GM13977 (cell line): ENCODE measurements around the gene FRMD4B.

Source experiments
- DNase-seq: peaks from one replicate; pipeline ENCODE4 v3.0.0; 2012; ENCODE audit warnings: low spot score
- in situ Hi-C: fragments of 300-500 bp; cut with MboI; formaldehyde crosslinking; loops from one replicate; pipeline ENCODE4 v1.12.0; 2022; ENCODE audit warnings: low sequenced_read_pairs, low pct_unique_long_range_greater_than_20kb, mixed read lengths, inconsistent platforms; ENCODE audit not compliant: unreplicated experiment
- TF ChIP-seq, protein P1 (sequence below): IDR thresholded peaks from 2 replicates; pipeline ENCODE4 v1.5.1; 2012; ENCODE audit warnings: mild to moderate bottlenecking, control low read depth; ENCODE audit not compliant: insufficient read depth; ENCODE audit errors: extremely low read depth, missing control alignments

Gene FRMD4B

DNA sequence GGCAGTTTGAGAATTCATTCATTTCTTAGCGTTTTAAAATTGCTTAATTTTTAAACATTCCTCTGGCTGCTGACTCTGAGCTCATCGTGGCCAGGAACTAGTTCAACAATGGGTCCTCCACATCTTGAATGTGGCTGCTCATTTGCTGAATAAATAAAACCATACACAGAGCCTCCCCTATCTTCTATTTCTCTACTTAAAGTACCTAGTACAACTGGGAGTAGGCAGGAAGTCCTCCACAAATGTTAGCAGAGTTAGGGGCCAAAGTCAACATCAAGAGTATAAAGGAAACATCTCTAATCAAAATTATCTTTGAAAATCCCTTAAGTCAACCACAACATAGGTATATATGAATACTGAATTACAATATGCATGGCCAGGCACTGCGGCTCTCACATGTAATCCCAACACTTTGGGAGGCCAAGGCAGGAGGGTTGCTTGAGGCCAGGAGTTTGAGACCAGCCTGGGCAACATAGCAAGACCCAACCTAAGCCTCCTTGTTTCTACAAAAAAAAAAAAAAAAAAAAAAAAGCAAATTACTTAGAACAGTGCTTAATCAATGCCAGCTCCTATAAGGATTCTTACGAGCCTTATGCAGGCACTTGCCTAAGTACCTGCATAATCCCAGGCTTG, 206.0 kb downstream of the FRMD4B start:
- in situ Hi-C loops = no loop called here
- TF ChIP-seq, protein P1, sequence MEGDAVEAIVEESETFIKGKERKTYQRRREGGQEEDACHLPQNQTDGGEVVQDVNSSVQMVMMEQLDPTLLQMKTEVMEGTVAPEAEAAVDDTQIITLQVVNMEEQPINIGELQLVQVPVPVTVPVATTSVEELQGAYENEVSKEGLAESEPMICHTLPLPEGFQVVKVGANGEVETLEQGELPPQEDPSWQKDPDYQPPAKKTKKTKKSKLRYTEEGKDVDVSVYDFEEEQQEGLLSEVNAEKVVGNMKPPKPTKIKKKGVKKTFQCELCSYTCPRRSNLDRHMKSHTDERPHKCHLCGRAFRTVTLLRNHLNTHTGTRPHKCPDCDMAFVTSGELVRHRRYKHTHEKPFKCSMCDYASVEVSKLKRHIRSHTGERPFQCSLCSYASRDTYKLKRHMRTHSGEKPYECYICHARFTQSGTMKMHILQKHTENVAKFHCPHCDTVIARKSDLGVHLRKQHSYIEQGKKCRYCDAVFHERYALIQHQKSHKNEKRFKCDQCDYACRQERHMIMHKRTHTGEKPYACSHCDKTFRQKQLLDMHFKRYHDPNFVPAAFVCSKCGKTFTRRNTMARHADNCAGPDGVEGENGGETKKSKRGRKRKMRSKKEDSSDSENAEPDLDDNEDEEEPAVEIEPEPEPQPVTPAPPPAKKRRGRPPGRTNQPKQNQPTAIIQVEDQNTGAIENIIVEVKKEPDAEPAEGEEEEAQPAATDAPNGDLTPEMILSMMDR = no peak
- no peak for DNase-seq

DNA sequence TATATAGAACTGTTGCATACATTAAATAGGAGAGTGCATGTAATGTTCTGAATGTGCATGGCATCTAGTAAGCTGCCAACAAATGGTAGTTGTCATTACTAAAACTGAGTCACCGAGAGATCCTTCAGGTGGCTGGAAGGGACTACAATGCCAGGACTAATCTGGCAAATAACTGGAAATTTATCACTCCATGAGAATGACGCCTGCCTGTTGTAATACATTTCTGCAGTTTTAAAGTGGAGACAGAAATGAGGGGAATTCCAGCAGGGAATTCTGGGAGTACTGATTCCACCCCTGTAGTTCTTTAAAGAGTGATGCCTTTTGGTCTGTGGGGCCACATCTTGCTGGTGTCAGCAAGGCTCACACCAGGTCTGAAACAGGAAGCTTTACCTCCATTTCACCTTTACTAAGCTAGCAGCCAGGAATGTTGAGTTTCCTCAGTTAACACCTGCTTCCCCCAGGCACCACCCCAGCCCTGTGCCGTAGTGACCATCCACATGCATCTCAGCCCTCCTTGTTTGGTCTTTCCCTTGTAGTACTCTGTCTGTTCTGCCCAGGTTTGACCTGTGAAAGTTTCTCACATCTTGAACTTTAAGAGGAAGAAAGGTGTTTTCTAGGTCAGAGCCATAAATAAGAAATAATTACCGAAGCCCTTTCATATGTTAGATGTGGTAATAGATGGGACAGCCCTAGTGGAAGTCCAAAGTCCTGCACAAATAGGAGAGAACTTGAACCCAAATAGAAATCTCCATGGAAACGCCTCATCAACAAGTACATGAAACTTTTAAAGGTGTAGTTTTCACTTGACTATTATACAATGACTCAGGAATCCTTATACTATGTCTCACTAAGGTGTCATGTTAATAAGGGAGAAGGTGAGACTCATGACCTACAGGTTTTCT, 206.8 kb downstream of the FRMD4B start:
- TF ChIP-seq, protein P1 = no peak
- in situ Hi-C loops = no loop called here
- no peak for DNase-seq

DNA sequence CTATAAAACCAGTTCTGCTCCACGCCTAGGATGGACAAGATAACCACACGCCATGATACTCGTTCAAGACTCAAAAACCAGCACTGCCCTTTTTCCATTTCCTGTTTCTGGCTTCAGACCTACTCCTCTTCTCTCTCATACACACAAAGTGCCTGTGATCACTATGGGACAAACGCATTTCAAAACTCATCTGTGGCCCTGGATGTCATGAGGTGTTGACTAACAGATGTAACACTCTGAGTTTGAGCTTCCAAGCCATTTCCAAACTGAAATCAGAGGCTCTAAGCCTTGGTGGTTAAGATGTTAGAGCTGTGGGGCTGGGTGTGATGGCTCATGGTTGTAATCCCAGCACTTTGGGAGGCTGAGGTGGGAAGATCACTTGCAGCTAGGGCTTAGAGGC, 207.8 kb downstream of the FRMD4B start:
- TF ChIP-seq, protein P1 = no peak
- in situ Hi-C loops = no loop called here
- DNase-seq = no peak

DNA sequence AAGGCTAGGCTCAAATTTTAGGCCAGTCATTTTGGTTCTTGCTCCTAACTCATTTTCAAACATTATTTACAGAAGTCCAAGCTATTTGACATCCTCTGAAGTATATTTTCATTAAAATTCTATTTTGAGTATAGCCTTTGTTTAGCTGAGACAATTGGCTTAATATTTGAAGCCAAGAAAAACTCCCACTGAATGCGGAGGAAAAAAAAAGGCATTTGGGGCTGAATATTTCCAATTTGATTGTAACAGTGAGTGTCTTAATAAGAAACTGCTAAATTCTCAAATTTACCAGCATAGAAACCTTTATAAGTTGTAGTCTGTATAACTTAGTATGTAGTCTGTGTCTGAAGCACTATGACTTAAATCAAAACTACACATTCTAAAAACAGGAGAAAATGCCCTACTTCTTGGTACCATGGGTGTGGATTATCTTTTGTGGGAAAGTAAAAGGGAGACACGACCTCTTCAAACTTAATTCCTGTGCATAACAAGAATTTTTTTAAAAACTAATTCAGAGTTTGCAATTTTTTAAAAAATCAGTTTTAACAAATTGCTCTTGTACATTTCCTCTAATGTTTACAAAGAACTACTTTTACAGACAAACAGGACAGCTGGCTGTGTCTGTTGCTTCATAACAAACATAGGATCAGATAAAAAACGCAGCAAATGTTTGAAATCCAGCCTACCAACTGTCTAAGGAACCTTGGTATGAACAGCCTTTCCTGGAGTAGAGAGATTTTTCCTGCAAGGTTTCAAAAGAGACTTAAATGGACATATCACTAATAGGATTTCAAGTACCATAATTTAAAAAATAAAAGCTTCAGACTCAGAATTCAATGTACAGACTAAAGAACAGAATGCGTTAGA, 210.8 kb downstream of the FRMD4B start:
- DNase-seq = no peak
- in situ Hi-C loops = loop anchor here (25.0 kb wide), 1 partner anchor 487 kb away; no protein-coding TSS in a partner anchor
- TF ChIP-seq, protein P1 = no peak

DNA sequence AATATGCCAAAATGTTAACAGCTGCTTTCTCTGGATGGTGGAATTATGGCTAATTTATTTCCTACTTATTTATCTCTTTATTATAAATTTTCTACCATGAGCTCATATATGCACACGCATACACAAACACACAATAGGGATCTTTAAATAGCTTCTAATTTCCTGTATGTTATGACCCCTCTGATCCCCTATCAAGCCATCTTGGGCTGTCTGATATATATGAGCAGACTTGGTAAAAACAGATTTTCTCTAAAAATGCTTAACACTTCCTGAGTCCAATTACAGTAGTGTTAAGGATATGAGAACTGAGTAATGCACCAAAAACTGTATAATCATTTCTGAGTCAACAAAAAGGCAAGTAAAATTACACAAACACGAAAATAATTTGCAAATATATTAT, 211.4 kb downstream of the FRMD4B start:
- no peak for DNase-seq
- in situ Hi-C loops = loop anchor here (25.0 kb wide), 1 partner anchor 488 kb away; no protein-coding TSS in a partner anchor
- TF ChIP-seq, protein P1 = no peak

DNA sequence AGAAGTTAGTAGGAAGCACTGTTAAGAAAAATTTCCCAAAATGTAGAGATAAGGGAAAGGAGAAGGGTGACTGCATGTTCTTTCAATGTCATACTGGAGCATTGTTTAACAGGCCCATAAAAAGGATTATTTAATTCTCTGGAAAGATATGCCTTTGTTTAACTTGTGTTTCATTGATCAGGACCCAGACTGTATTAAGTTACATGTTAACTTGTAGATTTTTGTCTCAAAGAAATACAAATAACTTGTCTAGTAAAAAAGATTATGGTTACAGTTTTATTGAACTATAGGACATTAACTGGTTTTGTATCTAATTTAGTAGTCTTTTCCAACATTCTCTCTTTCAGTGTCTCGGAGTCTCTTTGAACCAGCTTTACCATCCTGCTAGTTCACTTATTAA, 213.8 kb downstream of the FRMD4B start:
- DNase-seq = no peak
- TF ChIP-seq, protein P1 = no peak
- in situ Hi-C loops = loop anchor here (25.0 kb wide), 1 partner anchor 490 kb away; no protein-coding TSS in a partner anchor
